Ovary (tissue), 3 donors: Measurements from ENCODE around the gene EFEMP2.

ENCODE experiments used
- EP300 ChIP-seq: sonication (generic); formaldehyde crosslinking; IDR thresholded peaks from one replicate; pipeline ENCODE4 v1.6.1; 2017; ENCODE audit warnings: antibody characterized with exemption
- POLR2A ChIP-seq: fragments of 450-650 bp; IDR thresholded peaks from one replicate; pipeline ENCODE4 v1.6.1; 2017; ENCODE audit warnings: antibody characterized with exemption, mild to moderate bottlenecking, moderate library complexity
- TF ChIP-seq, protein P1 (sequence below), 3 donors: fragments of 450-650 bp in 2 of 3; fragments of 200-600 bp in 1 of 3; IDR thresholded peaks; one replicate each; pipeline versions ENCODE4 v1.5.1 to v1.8.0; 2016 to 2022; ENCODE audit warnings: antibody characterized with exemption in 3 of 3, mild to moderate bottlenecking in 1 of 3
- donor health status: DM: no; HTN: no; CAD: no.

DNA sequence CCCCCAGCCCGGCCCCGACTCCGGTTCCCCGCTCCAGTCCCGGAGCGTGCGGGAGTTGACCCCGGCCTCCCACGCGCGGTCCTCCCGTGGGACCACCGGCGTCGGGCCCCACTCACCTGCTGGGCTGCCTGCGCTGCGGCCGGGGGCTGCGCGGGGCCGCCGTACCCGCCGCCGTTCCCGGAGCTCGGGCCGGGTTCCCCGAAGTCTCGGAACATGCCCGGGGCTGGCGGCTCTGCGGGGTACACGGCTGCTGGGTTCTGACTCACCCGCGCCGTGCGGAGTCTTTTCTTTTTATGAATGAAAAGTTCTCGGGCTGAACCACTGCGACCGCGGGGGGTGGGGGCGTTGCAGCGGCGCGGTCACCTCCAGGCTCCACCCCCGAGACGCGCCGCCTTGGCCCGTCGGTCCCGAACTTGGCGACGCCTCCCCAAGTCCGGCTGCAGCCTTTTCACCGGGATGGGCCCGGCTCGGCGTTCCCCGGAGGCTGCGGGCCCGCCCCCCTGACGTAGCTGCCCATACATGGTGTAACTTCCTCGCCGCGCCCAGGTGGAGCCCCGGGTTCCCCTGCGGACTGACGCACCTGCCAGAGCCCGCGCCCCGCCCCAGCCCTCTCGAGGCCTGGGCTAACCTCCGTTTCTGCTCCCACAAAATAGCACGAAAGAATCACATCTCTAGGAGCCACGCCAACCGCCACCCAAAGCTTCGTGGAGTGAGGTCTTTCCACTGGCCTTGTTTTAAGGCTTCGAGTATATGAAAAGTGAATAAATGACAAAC is 27.7 kb upstream of the EFEMP2 start, which contains the start of gene FOSL1:
- TF ChIP-seq, protein P1, sequence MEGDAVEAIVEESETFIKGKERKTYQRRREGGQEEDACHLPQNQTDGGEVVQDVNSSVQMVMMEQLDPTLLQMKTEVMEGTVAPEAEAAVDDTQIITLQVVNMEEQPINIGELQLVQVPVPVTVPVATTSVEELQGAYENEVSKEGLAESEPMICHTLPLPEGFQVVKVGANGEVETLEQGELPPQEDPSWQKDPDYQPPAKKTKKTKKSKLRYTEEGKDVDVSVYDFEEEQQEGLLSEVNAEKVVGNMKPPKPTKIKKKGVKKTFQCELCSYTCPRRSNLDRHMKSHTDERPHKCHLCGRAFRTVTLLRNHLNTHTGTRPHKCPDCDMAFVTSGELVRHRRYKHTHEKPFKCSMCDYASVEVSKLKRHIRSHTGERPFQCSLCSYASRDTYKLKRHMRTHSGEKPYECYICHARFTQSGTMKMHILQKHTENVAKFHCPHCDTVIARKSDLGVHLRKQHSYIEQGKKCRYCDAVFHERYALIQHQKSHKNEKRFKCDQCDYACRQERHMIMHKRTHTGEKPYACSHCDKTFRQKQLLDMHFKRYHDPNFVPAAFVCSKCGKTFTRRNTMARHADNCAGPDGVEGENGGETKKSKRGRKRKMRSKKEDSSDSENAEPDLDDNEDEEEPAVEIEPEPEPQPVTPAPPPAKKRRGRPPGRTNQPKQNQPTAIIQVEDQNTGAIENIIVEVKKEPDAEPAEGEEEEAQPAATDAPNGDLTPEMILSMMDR (IDR thresholded peaks at IDR 0.05), result no peak
- no peak for TF ChIP-seq POLR2A
- TF ChIP-seq EP300, result no peak
